Breast epithelium (tissue), 4 donors: ENCODE measurements around the gene BTBD19. TPM values are rescaled to one million over a fixed set of nuclear protein-coding genes. Genes with fewer than 3 reads are reported as not detected.
"Not testable (repeated sequence)": the region's sequence is repeated elsewhere in the genome, so short reads cannot be mapped to it uniquely, and the experiment has no call there.

ENCODE experiments used
- DNase-seq, 2 donors: peaks; one replicate each; pipeline ENCODE4 v3.0.0-alpha.2; 2019; ENCODE audit warnings: low spot score in 2 of 2
- H3K27ac ChIP-seq, 2 donors: fragments of 200-600 bp; sonication (generic) in 1 of 2; one replicate each; pipeline ENCODE4 v1.5.1; 2016 to 2019; ENCODE audit warnings: mild to moderate bottlenecking in 1 of 2
- H3K27me3 ChIP-seq, 2 donors: fragments of 200-600 bp; sonication (generic) in 1 of 2; one replicate each; pipeline versions ENCODE4 v1.5.1 to v1.6.0; 2017 to 2019; ENCODE audit warnings: control low read depth in 1 of 2, mild to moderate bottlenecking in 1 of 2
- H3K36me3 ChIP-seq: fragments of 200-600 bp; one replicate; pipeline ENCODE4 v1.5.1; 2019
- H3K4me1 ChIP-seq, 2 donors: fragments of 200-600 bp; sonication (generic); one replicate each; pipeline ENCODE4 v1.5.1; 2016 to 2019; ENCODE audit warnings: control low read depth in 1 of 2
- H3K4me3 ChIP-seq, 3 donors: fragments of 200-600 bp; sonication (generic); 1 replicate in 2 of 3; 2 replicates in 1 of 3; pipeline ENCODE4 v1.5.1; 2016 to 2019; ENCODE audit warnings: mild to moderate bottlenecking in 3 of 3, moderate library complexity in 2 of 3
- H3K9me3 ChIP-seq, 2 donors: fragments of 200-600 bp; sonication (generic) in 1 of 2; one replicate each; pipeline ENCODE4 v1.5.1; 2016 to 2019; ENCODE audit warnings: control low read depth in 1 of 2
- POLR2A ChIP-seq: fragments of 450-650 bp; IDR thresholded peaks from one replicate; pipeline ENCODE4 v1.6.1; 2016; ENCODE audit warnings: antibody characterized with exemption, mild to moderate bottlenecking, moderate library complexity
- POLR2AphosphoS5 ChIP-seq, 3 donors: sonication (generic); formaldehyde crosslinking; IDR thresholded peaks; one replicate each; pipeline ENCODE4 v1.6.1; 2017; ENCODE audit warnings: antibody characterized with exemption in 3 of 3
- intact Hi-C: fragments of 100-400 bp; cut with DNase I; formaldehyde crosslinking; loops from one replicate; pipeline ENCODE4 v1.15.1; 2023; ENCODE audit warnings: low total_unique reads
- total RNA-seq, 3 donors: library from RNA; depleted of rRNA; stranded (reverse); fragments of >200 nt; gene quantifications; one replicate each; pipeline ENCODE4 v1.1.0, GENCODE V29; 2016
- TF ChIP-seq, protein P1 (sequence below), 3 donors: fragments of 450-650 bp; IDR thresholded peaks; one replicate each; pipeline ENCODE4 v1.5.1; 2016 to 2017; ENCODE audit warnings: antibody characterized with exemption in 3 of 3, mild to moderate bottlenecking in 3 of 3, moderate library complexity in 3 of 3

Gene BTBD19
- total RNA-seq, 3 donors from 2014 or later = 3.8 to 7.0 (median 6.9) TPM

DNA sequence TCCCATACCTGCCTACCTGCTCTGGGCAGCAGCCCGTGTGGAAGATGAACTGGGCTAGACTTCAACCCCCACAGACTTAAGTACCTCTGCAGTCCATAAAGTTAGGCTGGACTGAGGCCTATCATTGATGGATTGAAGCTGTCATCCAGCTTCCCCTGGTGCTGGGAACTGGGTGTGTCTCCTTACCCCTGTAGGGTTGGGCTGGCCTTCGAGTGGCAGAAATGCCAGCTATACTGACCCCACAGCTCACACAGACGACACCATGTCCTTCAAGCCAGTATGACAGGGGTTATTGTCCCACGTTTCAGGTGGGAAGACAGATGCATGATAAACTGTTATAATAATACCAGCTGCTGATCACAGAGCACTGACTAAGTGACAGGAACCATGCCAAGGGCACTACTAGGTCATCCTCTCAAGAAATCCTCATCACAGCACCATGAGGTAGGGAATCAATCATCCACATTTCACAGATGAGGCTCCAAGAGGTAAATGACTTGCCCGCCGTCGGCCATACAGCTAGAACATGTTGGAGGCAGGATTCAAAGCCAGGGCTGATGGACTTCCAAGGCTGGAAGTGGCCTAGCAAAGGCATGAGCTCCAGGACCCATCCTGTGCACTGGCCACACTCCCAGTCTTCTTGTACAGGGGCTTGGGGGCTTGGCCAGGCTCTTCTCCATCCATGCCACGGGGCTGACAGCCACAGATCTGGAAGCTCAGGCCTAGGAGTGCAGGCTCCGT lies 20.0 kb upstream of the BTBD19 start, which contains the start of gene BEST4:
Gene BEST4, minus strand, starts transcription at position 51 of the 741 bp plus-strand sequence. CDS start 465 bp downstream, outside the sequence.
- intact Hi-C loops = no loop called here
- Histone ChIP-seq H3K36me3 (no peaks in the 10 kb centered on the region), H3K27me3 (no peaks in the 10 kb centered on the region), H3K4me3 (no peak within 1 kb of the TSS), H3K27ac (no peak within 1 kb of the TSS), H3K4me1 (peaks cover 0 to 12% of the 10 kb centered on the region in 2 donors), H3K9me3 (no peaks in the 10 kb centered on the region)
- no peak for DNase-seq
- no peak for TF ChIP-seq POLR2AphosphoS5 (IDR thresholded peaks at IDR 0.05)
- TF ChIP-seq, protein P1, sequence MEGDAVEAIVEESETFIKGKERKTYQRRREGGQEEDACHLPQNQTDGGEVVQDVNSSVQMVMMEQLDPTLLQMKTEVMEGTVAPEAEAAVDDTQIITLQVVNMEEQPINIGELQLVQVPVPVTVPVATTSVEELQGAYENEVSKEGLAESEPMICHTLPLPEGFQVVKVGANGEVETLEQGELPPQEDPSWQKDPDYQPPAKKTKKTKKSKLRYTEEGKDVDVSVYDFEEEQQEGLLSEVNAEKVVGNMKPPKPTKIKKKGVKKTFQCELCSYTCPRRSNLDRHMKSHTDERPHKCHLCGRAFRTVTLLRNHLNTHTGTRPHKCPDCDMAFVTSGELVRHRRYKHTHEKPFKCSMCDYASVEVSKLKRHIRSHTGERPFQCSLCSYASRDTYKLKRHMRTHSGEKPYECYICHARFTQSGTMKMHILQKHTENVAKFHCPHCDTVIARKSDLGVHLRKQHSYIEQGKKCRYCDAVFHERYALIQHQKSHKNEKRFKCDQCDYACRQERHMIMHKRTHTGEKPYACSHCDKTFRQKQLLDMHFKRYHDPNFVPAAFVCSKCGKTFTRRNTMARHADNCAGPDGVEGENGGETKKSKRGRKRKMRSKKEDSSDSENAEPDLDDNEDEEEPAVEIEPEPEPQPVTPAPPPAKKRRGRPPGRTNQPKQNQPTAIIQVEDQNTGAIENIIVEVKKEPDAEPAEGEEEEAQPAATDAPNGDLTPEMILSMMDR (IDR thresholded peaks at IDR 0.05) = no peak
- TF ChIP-seq POLR2A = no peak

DNA sequence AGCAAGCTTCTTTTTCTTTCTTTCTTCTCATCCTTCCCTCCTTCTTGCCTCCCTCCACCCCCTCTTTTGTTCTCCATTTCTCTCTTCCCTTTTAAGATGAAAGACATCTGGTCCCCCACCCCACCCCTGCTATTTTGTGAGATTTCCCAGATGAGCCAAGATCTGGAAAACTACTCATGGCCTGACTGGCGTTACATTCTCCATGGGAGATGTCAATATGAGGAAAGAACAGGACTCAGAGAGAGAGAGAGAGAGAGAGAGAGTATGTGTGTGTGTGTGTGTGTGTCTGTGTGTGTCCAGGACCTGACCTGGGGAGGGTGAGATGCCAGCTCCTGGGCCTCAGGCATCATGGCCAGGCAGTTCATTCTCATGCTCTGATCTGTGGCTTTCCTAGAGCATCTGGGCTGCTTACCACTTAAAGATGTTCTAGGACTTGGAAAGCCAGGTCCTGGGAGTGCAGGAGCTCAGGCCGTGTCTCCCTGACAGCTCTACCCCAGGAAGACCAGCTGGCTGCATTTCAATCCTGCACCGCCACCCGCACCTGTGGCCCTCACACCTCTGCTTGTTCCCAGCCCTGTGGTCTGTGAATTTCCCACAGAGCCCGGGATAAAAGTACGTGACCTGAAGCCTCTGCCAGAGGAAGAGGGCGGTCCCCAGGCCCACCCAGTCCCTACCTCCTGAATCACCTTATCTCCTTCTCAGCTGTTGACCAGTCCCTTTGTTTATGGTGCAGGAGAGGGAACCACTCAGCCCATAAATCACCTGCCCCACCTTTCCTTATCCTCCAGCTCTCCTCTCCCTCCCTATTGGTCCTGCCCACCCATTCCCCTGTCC lies 17.1 kb upstream of the BTBD19 start:
- intact Hi-C loops = no loop called here
- H3K9me3 ChIP-seq = no peaks in the 10 kb centered on the region
- TF ChIP-seq, protein P1 (IDR thresholded peaks at IDR 0.05) = no peak
- TF ChIP-seq POLR2A = no peak
- TF ChIP-seq POLR2AphosphoS5 (IDR thresholded peaks at IDR 0.05) = no peak
- no peak overlapping the region for H3K4me3 ChIP-seq
- no peak for DNase-seq
- no peaks in the 10 kb centered on the region for H3K36me3 ChIP-seq
- H3K4me1 ChIP-seq = no peaks in the 10 kb centered on the region
- H3K27me3 ChIP-seq = no peaks in the 10 kb centered on the region
- H3K27ac ChIP-seq = no peak overlapping the region

DNA sequence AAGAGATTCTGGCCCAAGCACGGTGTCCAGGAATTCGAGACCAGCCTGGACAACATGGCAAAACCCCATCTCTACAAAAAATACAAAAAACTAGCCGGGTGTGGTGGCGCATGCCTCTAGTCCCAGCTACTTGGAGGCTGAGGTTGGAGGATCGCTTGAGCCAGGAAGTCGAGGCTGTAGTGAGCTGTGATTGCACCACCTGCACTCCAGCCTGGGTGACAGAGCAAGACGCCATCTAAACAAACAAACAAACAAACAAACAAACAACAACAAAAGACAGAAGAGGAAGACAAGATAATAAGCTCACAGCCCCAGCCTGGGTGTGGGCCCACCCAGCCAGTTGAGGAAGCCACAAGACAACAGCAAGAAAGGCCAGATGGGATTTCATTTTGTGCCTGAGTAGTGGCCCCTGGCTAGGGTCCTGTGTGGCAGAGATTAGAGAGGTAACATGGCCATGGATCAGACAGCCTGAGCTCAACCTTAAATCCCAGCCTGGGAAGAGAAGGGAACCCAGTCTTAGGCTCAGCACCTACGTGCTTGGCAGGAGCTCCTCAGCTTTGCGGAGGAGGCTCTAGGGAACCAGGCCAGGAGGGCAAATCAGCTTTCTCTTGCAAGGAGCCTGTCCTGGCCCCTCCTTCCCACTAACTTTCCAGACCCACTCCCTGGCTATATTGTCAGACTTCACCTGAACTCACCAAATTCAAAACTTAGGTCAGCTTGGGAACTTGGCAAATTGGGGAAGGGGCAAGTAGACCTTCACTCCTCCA lies 15.4 kb upstream of the BTBD19 start:
- DNase-seq = no peak
- no peaks in the 10 kb centered on the region for H3K27me3 ChIP-seq
- no peaks in the 10 kb centered on the region for H3K4me1 ChIP-seq
- H3K9me3 ChIP-seq = no peaks in the 10 kb centered on the region
- no peaks in the 10 kb centered on the region for H3K36me3 ChIP-seq
- intact Hi-C loops = no loop called here
- no peak overlapping the region for H3K4me3 ChIP-seq
- H3K27ac ChIP-seq = peak overlapping the region in 1 of 2 donors; percentile 44
- no peak for TF ChIP-seq POLR2A
- TF ChIP-seq, protein P1 (IDR thresholded peaks at IDR 0.05) = no peak

DNA sequence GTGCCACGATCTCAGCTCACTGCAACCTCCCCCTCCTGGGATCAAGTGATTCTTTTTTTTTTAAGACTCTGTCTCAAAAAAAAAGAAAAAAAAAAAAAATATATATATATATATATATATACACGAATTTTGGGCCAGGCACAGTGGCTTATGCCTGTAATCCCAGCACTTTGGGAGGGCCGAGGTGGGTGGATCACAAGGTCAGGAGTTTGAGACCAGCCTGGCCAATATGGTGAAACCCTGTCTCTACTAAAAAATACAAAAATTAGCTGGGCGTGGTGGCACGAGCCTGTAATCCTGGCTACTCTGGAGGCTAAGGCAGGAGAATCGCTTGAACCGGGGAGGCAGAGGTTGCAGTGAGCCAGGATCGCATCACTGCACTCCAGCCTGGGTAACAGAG lies 10.4 kb upstream of the BTBD19 start:
- DNase-seq = peak in 1 of 2 donors; percentile 24
- H3K9me3 ChIP-seq, intact Hi-C loops, H3K27me3 ChIP-seq, H3K36me3 ChIP-seq, H3K4me3 ChIP-seq, H3K4me1 ChIP-seq: not testable (repeated sequence)
- peak overlapping the region in 1 of 2 donors; percentile 40 for H3K27ac ChIP-seq

DNA sequence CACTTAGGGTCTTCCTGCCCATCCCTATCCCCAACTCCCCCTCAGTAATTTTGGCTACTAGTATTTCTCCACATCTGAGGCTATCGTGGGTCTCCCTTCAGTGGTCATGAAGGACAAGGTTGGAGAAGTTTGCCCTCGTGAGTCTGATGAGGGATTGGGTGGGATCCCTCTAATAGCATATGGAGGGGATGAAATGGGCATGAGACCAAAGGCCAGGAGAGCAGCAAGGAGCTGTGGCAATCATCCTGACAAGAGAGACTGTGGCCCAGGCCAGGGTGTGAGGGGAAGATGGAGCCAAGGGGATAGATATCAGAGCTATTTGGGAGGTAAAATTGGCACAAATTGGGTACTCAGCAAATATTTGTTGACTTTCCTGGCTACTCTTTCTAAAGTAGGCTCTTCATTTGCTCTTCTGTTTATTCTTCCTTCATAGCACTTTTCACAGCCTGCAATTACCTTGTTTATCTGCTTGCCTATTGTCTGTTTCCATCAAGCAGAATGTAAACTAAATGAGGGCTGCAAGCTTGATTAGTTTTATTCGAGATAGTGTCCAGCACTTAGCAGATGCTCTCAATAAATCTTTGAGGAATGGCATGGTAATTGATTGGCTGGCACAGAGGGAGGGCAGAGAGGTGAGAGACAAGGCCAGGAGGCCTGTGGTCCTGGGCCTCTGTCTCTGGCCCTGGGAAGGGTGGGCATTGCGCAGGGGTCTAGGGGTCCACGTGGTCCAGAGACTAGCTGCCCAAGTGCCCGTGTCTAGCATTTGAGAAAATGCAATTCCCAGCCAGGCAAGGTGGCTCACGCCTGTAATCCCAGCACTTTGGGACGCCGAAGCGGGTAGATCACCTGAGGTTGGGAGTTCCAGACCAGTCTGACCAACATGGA lies 9.6 kb upstream of the BTBD19 start:
- no peaks in the 10 kb centered on the region for H3K36me3 ChIP-seq
- DNase-seq = peak in 1 of 2 donors; percentile 15

More for the DNA sequence above, 9.6 kb upstream of the BTBD19 start:
- Histone ChIP-seq H3K27ac (peak overlapping the region in 1 of 2 donors; percentile 40), H3K27me3 (no peaks in the 10 kb centered on the region), H3K4me3 (no peak overlapping the region), H3K4me1 (peaks cover 0 to 6% of the 10 kb centered on the region in 2 donors), H3K9me3 (no peaks in the 10 kb centered on the region)
- intact Hi-C loops = no loop called here
- TF ChIP-seq POLR2A (no peak), POLR2AphosphoS5 (IDR thresholded peaks at IDR 0.05) (no peak)
- TF ChIP-seq, protein P1 (IDR thresholded peaks at IDR 0.05) = no peak
